Activated T-cell treated with anti-CD3 and anti-CD28 coated beads, Interleukin-2, amount 50 U/mL, for 48 hours (primary cell): ENCODE results near the gene DNAJC4.
A peak's percentile ranks its signal among the peaks of the same experiment; 100 is the strongest.

Experiments used
- DNase-seq, 2 experiments: peaks; one replicate each; pipeline ENCODE4 v3.0.0-alpha.2; 2020

Gene DNAJC4

GRCh38 chr11:64261556-64262080, 31.3 kb downstream of the DNAJC4 start:
- no peak for DNase-seq

GRCh38 chr11:64262271-64263002, 32.1 kb downstream of the DNAJC4 start:
- no peak for DNase-seq

GRCh38 chr11:64263021-64263946, 32.9 kb downstream of the DNAJC4 start:
- DNase-seq, result no peak

DNA sequence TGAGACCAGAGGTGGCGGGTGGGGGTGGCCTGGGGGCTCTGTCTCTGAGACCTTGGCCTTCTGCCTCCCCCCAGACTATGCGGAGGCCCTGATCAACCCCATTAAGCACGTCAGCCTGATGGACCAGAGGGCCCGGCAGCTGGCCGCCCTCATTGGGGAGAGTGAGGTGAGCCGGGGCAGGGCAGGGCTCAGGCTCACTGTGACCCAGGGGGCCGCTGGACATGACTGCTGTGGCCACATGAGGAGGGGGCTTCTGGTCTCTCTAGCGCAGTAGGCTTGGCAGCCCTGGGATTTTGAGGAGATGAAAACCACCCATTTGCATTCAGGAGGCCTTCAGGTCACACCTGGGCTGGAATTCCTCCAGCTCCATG, 33.6 kb downstream of the DNAJC4 start:
- DNase-seq, result no peak

DNA sequence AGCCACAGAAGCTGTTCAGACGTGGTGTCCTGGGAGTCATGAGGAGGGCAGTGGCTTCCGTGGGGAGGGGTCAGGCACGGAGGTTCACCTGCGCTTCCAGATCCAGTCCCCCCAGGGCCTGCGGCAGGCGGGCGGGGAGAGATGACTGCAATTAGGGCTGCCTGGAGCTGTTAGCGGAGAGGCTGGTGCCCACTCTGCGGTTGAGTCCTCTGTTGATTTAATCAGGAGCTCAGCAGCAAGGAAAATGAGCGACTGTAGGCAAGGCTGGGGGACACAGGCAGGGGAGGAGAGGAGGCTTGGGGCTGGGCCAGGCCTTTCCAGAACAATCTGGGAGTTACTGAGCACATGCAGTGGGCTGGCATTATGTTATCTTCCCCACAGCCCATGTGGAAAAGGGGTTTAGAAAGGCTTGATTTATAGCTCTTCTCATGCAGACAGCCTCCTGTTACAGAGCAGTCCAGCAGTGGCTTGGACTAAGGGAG, 34.1 kb downstream of the DNAJC4 start:
- no peak for DNase-seq

DNA sequence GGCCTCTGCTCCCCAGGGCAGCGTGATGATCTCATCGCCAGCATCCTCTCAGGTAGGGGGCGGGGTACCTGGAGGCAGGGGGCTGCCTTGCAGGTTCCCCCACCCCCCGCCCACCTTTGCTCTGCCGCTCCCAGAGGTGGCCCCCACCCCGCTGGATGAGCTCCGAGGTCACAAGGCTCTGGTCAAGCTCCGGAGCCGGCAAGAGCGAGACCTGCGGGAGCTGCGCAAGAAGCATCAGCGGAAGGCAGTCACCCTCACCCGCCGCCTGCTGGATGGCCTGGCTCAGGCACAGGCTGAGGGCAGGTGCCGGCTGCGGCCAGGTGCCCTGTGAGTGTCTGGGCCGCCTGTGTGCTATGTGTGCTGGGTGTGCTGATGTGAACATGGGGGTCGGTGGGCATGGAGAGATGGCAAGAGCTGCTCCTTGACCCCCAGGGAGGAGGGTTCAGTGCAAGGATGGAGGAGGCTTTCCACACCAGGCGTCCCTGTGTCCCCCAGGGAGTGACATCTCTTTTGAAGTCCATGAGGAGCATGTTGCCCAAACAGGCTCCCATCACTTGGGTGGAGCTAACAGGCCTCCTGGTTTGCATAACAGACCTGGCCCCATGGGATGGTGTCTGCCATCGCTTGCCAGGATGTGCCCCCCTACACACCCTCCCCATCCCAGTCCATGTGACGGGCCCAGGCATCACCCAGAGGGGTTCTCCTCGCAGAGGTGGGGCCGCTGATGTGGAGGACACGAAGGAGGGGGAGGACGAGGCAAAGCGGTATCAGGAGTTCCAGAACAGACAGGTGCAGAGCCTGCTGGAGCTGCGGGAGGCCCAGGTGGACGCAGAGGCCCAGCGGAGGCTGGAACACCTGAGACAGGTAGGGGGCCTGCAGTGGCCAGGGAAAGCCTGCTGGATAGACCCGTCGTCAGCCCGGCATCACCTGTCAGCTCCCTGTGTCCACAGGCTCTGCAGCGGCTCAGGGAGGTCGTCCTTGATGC, 35.1 kb downstream of the DNAJC4 start:
- no peak for DNase-seq

DNA sequence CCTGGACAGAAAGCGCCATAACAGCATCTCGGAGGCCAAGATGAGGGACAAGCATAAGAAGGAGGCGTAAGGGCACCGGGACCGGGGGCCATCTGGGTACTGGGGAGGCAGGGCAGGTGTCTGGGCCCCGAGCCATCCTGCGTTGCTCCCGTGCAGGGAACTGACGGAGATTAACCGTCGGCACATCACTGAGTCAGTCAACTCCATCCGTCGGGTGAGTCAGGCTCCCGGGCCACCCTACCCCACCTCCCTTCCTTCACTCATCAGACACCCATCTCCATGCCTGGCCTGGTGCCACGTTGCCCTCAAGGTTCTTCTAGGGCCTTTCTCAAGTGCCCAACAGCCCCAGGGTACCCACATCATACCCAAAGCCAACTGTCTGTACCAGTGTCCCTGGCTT, 36.0 kb downstream of the DNAJC4 start:
- DNase-seq, result no peak

- DNase-seq, result no peak
These were observed 37.0 kb downstream of the DNAJC4 start for GRCh38 chr11:64267207-64267945.

DNA sequence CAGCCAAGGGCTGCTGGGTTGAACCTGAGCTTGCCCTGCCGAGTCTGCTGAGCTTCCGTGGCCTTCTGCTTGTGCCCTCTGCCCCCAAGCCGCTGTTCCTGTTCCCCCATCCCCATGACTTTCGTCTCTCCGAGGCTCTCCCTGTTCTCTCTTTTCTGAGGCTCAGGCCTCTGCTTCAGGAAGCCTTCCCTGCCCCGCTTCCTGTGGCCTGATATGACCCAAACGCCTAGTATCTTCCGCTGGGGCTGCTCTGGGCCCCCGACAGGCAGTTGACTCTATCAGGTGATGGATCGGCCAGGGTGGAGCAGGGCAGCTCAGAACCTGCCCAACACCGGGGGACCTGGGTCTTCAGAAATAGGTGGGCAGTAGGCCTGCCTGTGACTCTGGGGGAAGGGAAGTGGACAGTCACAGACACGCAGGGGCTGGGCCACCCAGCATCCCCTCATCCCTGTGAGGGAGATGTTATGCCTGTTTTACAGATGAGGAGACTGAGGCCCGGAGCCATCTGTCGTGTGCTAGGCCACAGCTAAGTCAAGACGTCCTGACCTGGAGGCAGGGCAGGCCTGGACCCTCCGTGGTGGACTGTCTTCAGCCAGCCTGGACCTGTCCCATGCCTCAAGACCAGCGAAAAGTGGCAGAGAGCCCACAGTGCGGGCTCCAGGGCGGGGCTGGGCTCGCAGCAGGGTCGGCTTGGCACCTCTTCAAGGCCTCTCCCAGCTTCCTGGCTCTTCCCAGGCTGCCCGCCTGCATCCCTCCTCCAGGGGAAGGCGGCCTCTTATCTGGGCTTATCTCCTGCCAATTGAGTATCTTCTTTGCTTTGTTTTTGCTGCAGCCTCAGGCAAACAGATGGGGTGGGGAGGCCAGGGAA, 37.9 kb downstream of the DNAJC4 start:
- no peak for DNase-seq

DNA sequence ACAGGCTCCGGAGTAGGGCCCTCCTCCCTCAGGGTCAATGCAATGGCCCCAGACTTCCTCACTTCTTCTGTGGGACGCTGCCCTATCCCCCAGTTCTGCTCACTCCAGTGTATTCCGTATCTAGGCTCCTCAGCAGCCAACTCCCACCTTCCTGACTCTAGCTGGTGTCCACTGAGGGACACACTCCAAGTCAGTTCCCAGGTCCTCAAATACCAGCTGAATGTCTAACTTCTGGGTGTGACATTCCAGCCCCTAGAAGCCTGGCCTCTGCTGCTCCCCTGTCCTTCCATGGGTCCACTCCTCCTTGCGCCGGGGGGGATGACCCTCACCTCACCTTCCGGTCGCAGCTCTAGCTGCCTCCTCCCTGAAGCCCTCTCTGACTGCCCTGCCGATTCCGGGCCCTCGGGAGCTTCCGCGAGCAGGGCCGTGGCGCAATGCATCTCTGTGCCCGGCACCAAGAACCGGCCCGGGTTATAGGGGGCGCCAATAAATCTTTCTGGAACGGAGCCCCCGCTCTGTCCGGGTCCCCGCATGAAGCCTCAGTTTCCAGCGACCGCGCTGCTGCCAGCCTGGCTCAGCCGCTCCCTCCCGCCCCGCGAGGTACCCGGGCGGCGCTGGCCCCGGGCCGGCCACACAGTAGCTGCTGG, 38.7 kb downstream of the DNAJC4 start:
- DNase-seq, result peak; percentile 65 to 71

DNA sequence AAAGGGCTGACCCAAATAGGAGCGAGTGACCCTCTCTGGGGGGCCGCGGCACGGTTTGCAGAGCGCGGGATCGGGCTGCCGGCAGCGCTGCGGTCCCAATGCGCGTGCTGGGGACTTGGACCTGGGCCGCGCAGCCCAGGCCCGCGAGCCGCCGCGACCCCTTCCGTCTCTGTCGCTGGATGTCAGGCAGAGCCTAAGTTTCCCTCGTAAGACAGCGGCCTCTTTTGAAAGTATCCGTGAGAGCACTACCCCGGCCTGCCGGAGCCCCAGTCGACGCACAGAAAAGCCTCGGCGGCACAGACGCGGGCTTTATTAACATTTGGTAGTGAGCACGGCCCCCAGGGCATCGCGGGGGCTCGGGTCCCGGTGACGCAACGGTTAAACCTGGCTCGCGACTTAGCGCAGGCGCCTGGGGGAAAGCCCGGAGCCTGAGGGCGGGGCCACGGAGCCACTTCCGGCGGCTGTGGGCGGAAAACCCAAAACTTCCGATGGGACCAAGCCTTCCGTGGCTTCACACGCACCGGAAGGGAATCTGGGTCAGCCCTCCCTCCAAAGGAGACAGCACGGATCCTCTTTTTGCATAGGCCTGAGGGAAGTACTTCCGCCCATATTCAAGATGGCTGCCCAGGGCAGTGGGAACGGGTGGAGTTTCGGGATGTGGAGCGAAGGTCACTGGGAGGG, 39.3 kb downstream of the DNAJC4 start:
- DNase-seq, result peak; percentile 99

- no peak for DNase-seq
These were observed 44.9 kb downstream of the DNAJC4 start for GRCh38 chr11:64275031-64275800.

DNA sequence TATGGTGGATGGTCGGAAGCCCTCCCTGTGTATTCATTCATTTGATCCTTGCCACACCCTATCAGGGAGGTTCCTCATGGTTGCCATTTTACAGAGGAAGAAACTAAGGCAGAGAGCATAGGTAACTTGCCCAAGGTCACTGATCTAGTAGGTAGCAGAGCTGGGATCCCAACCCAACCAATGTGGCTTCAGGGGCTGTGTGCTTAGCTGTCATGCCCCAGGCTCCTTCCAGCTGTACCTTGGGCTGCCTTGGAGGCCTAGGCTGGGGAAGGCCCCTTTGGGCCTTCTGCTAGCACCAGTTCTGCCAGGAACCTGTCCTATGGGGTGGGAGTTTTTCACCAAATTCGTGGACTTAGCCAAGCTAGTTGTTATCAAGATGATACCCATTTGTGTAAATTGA, 45.5 kb downstream of the DNAJC4 start:
- no peak for DNase-seq

DNA sequence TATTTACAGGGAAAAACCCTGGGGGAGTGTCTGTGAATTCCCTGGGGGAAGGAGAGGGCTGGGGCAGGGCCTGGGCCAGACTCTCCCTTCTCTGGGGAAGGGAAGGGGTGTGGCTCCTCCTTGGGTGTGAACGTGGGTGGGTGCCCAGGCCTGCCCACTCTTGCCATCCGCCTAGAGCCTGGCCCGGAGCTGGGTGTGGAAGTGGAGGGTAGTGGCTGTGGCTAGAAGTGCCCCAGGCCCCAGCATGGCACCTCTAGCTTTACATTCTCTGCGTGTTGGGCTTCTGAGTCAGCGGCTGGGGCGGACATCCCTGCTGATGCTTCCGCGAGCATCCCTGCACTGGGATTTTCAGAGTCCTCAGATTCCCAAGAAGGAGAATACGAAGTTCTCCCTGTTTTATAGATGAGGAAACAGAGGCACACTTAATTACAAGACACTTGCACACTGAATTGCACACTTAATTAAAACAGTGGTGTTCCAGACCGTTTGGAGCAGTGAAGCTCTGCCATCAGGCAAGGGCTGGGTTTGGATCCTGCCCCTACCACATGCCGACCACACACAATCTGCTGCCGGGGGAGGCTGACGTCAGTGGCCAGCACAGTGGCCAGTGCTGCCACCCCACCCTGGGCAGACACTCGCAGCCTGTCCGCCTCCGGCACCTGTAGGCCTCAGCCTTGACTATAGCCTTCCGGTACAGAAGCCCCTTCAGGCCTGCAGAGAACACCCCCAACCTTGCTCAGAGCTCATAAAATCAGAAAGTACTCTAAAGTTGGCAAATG, 46.5 kb downstream of the DNAJC4 start:
- no peak for DNase-seq

GRCh38 chr11:64278576-64279190, 48.3 kb downstream of the DNAJC4 start:
- DNase-seq, result no peak

GRCh38 chr11:64281957-64282770, 51.8 kb downstream of the DNAJC4 start:
- DNase-seq, result no peak

DNA sequence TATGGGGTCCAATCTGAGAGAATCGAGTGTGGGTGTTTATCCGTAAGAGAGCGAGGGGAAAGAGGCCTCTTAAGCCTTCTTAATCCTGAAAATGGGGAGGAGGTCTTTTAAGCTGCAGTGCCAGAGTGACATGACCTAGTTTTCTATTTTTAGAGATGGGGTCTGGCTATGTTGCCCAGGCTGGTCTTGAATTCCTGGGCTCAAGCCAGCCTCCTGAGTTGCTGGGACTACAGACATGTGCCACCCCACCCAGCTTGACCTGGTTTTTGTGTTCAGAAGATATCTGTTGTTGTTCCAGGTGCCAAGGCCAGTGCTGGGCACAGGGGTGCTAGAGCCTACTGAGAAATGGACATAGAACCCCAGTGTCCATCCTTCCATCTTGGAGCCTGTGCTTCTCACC, 52.7 kb downstream of the DNAJC4 start:
- no peak for DNase-seq
